Chondrocyte (in vitro differentiated cells): ENCODE measurements around the gene SNRPA1. TPM values are rescaled to one million over a fixed set of nuclear protein-coding genes. Genes with fewer than 3 reads are reported as not detected.

Source experiments
- DNase-seq: peaks from one replicate; pipeline ENCODE4 v3.0.0; 2021; ENCODE audit warnings: mixed read lengths, low spot score
- H3K27ac Mint-ChIP-seq: one replicate; pipeline ENCODE4 v1.8.0; 2021; ENCODE audit warnings: mild to moderate bottlenecking, moderate library complexity, mixed read lengths; ENCODE audit not compliant: unreplicated experiment
- H3K27me3 Mint-ChIP-seq: 2 replicates; pipeline ENCODE4 v1.8.0; 2021; ENCODE audit warnings: low read depth, mixed read lengths
- H3K36me3 Mint-ChIP-seq: 2 replicates; pipeline ENCODE4 v1.8.0; 2021; ENCODE audit warnings: low read depth, mixed read lengths
- H3K4me1 Mint-ChIP-seq: 2 replicates; pipeline ENCODE4 v1.8.0; 2021; ENCODE audit warnings: low read depth, mild to moderate bottlenecking, mixed read lengths
- H3K4me3 Mint-ChIP-seq: one replicate; pipeline ENCODE4 v1.8.0; 2021; ENCODE audit warnings: mild to moderate bottlenecking, moderate library complexity, mixed read lengths; ENCODE audit not compliant: unreplicated experiment
- H3K9me3 Mint-ChIP-seq: 2 replicates; pipeline ENCODE4 v1.8.0; 2021; ENCODE audit warnings: low read depth, mixed read lengths
- CTCF ChIP-seq: fragments of 200-600 bp; sonication (generic); IDR thresholded peaks from 2 replicates; pipeline ENCODE4 v1.5.0; 2021; ENCODE audit warnings: antibody characterized with exemption, mild to moderate bottlenecking, moderate library complexity
- total RNA-seq: library from RNA; stranded (reverse); gene quantifications from 3 replicates; pipeline ENCODE4 v1.2.1, GENCODE V29; 2021

SNRPA1 gene
- total RNA-seq, 1 donor from 2014 or later, result 35.7 TPM

GRCh38 chr15:101326462-101327146, 31.6 kb upstream of the SNRPA1 start:
- no peaks in the 10 kb centered on the region for H3K9me3 Mint-ChIP-seq
- no peak overlapping the region for H3K4me3 Mint-ChIP-seq
- H3K36me3 Mint-ChIP-seq, result no peaks in the 10 kb centered on the region
- H3K4me1 Mint-ChIP-seq, result no peaks in the 10 kb centered on the region
- no peak overlapping the region for H3K27ac Mint-ChIP-seq
- DNase-seq, result no peak
- TF ChIP-seq CTCF, result no peak
- peaks cover 32% of the 10 kb centered on the region for H3K27me3 Mint-ChIP-seq

GRCh38 chr15:101326026-101326315, 30.9 kb upstream of the SNRPA1 start:
- Mint-ChIP-seq H3K36me3 (no peaks in the 10 kb centered on the region), H3K9me3 (no peaks in the 10 kb centered on the region), H3K27me3 (peaks cover 34% of the 10 kb centered on the region), H3K4me3 (no peak overlapping the region), H3K4me1 (no peaks in the 10 kb centered on the region), H3K27ac (no peak overlapping the region)
- TF ChIP-seq CTCF, result no peak
- no peak for DNase-seq

GRCh38 chr15:101325263-101326025, 30.4 kb upstream of the SNRPA1 start:
- TF ChIP-seq CTCF, result no peak
- no peak overlapping the region for H3K27ac Mint-ChIP-seq
- H3K4me3 Mint-ChIP-seq, result no peak overlapping the region
- H3K4me1 Mint-ChIP-seq, result no peaks in the 10 kb centered on the region
- no peaks in the 10 kb centered on the region for H3K36me3 Mint-ChIP-seq
- H3K9me3 Mint-ChIP-seq, result no peaks in the 10 kb centered on the region
- peaks cover 36% of the 10 kb centered on the region for H3K27me3 Mint-ChIP-seq
- DNase-seq, result no peak

GRCh38 chr15:101324524-101325177, 29.6 kb upstream of the SNRPA1 start:
- H3K36me3 Mint-ChIP-seq, result no peaks in the 10 kb centered on the region
- DNase-seq, result no peak
- H3K9me3 Mint-ChIP-seq, result no peaks in the 10 kb centered on the region
- no peaks in the 10 kb centered on the region for H3K4me1 Mint-ChIP-seq
- H3K27ac Mint-ChIP-seq, result no peak overlapping the region
- no peak overlapping the region for H3K4me3 Mint-ChIP-seq
- TF ChIP-seq CTCF, result no peak
- H3K27me3 Mint-ChIP-seq, result peaks cover 37% of the 10 kb centered on the region

GRCh38 chr15:101323793-101324523, 28.9 kb upstream of the SNRPA1 start:
- Mint-ChIP-seq H3K4me3 (no peak overlapping the region), H3K9me3 (no peaks in the 10 kb centered on the region), H3K36me3 (no peaks in the 10 kb centered on the region), H3K27me3 (peaks cover 39% of the 10 kb centered on the region), H3K27ac (no peak overlapping the region), H3K4me1 (no peaks in the 10 kb centered on the region)
- DNase-seq, result no peak
- no peak for TF ChIP-seq CTCF
